Measurements from ENCODE around the gene DPYSL5. TPM values are rescaled to one million over a fixed set of nuclear protein-coding genes. Genes with fewer than 3 reads are reported as not detected.
A peak's percentile ranks its signal among the peaks of the same experiment; 100 is the strongest.

The DPYSL5 gene
- total RNA-seq, 1 experiment from 2014 or later = 4.4 TPM

DNA sequence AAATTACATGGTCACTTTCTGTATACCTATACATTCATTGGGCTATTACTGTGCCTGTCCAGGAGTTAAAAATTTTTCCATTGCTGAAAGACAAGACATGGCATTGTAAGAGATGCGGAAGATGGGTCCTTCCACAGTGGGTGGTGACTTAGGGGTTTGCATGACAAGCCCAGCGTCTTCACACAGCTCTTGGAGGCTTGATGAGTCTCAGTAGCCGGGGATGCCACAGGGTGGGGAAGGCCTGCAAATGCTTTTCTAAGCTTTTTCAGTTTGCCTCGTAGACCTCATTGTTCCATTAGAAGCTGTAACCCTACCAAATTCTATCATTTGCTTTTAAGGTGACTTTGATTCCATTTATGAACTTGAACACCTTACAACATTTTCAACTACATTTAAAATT, 104.4 kb downstream of the DPYSL5 start:
- H3K36me3 ChIP-seq (replicated peaks; ENCODE audit: control insufficient read depth, insufficient read depth, low read length) = no peaks in the 10 kb centered on the region
- DNase-seq = peak; percentile 67
- H3K4me3 ChIP-seq (ENCODE audit: insufficient read depth, low read depth, low read length) = no peak overlapping the region
- H3K27me3 ChIP-seq (ENCODE audit: control insufficient read depth, insufficient read depth, low read length) = no peaks in the 10 kb centered on the region; the same call in 1 of the 2 replicates

DNA sequence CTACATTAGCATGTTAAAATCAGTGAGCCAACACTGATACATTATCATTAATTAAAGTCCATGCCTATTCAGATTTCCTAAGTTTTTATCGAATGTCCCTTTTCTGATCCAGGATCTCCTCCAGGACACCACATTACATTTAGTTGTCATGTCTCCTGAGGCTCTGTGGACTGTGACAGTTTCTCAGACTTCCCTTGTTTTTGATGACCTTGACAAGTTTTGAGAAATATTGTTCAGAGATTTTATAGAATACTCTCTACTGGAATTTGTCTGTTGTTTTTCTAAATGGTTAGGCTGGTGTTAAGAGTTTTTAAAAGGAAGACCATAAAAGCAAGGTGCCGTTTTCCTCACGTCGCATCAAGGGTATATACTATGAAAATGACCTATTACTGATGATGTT, 106.2 kb downstream of the DPYSL5 start:
- H3K27me3 ChIP-seq (ENCODE audit: control insufficient read depth, insufficient read depth, low read length) = no peaks in the 10 kb centered on the region; the same call in 1 of the 2 replicates
- H3K36me3 ChIP-seq (replicated peaks; ENCODE audit: control insufficient read depth, insufficient read depth, low read length) = no peaks in the 10 kb centered on the region
- H3K4me3 ChIP-seq (ENCODE audit: insufficient read depth, low read depth, low read length) = no peak overlapping the region
- no peak for DNase-seq

DNA sequence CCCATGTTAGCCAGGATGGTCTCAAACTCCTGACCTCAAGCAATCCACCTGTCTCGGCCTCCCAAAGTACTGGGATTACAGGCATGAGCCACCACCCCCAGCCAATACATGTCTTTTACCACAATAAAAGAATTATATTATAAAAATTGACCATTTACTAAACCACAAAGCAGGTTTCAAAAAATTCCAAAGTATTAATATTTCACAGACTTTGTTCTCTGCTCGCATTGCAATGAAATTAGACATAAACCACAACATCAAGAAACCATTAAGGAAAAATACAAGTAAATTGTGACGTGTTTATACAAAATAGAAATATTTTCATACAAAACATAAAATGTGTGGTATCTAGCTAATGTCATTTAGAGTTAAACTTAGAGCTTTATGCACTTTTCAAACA, 109.1 kb downstream of the DPYSL5 start:
- Histone ChIP-seq H3K27me3 (ENCODE audit: control insufficient read depth, insufficient read depth, low read length) (no peaks in the 10 kb centered on the region; the same call in 1 of the 2 replicates), H3K36me3 (replicated peaks; ENCODE audit: control insufficient read depth, insufficient read depth, low read length) (no peaks in the 10 kb centered on the region), H3K4me3 (ENCODE audit: insufficient read depth, low read depth, low read length) (no peak overlapping the region)
- no peak for DNase-seq

DNA sequence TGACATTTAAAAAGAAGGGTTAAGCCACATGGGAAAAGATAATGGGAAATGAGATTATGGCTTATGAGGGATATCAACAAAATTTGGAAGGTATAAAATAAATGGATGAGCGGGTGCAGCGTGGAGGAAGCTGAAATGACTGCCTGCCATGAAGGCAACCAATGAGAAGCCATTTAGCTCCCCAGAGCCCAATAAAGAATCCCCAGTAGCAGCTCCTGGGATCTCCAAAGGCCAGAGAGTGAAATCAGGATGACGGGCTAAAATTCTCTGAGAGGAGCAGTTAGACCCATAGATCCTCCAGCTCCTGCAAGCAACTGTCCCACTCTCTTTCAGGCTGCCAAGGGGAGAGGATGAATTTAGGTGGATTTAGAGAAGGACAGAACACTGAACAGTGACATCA, 109.6 kb downstream of the DPYSL5 start:
- Histone ChIP-seq H3K4me3 (ENCODE audit: insufficient read depth, low read depth, low read length) (no peak overlapping the region), H3K36me3 (replicated peaks; ENCODE audit: control insufficient read depth, insufficient read depth, low read length) (no peaks in the 10 kb centered on the region), H3K27me3 (ENCODE audit: control insufficient read depth, insufficient read depth, low read length) (no peaks in the 10 kb centered on the region; the same call in 1 of the 2 replicates)
- DNase-seq = no peak

DNA sequence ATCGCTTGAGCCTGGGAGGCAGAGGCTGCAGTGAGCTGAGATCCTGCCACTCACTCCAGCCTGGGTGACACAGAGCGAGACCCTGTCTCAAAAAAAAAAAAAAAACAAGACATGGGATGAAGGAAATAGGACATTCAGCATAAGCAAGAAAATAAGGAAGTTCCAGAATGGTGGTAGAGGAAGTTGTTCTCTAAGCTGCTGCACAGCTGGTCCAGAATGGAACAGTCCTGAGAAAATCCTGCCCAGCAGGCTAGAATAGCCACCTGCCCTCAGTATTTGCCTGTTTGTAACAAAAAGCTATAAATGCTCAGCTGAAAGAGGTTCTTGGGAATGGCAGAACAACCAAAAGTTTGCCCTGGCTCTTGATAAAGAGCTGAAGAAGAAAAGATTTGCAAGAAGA, 111.4 kb downstream of the DPYSL5 start:
- H3K27me3 ChIP-seq (ENCODE audit: control insufficient read depth, insufficient read depth, low read length) = no peaks in the 10 kb centered on the region; the same call in 1 of the 2 replicates
- no peak overlapping the region for H3K4me3 ChIP-seq (ENCODE audit: insufficient read depth, low read depth, low read length)
- no peaks in the 10 kb centered on the region for H3K36me3 ChIP-seq (replicated peaks; ENCODE audit: control insufficient read depth, insufficient read depth, low read length)
- no peak for DNase-seq

DNA sequence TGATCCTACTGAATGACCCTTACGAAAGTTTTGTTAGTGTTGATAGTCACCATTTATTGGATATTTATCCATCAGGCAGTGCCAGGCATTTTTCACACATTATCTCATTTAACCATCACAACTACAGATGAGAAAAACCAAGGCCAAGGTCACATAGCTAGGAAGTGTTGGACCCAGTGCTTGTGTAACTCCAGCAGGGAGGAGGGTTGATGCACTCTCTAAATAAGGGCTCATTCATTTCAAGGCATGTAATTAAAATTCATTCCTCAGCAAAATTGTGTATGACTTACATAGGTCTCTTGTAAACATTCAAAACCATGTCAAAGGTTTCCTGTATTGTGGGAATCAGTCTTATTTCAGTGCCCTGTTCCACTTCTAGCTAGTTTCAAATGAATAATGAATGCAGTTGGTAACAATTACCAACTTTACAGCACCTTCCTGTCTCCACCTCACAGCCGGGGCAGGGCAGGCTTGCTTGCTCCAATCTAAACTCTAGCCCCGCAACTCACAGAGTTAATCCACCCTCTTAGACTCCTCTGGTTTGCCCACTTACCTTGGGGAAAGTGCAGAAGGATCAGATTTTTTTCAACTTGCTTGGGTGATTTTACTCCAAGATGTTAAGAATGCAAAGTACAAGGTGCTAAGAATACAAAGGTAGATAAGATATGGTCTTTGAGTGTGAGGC, 116.7 kb downstream of the DPYSL5 start:
- H3K27me3 ChIP-seq (ENCODE audit: control insufficient read depth, insufficient read depth, low read length) = peaks cover 12% of the 10 kb centered on the region
- H3K36me3 ChIP-seq (replicated peaks; ENCODE audit: control insufficient read depth, insufficient read depth, low read length) = no peaks in the 10 kb centered on the region
- DNase-seq = no peak
- no peak overlapping the region for H3K4me3 ChIP-seq (ENCODE audit: insufficient read depth, low read depth, low read length)

DNA sequence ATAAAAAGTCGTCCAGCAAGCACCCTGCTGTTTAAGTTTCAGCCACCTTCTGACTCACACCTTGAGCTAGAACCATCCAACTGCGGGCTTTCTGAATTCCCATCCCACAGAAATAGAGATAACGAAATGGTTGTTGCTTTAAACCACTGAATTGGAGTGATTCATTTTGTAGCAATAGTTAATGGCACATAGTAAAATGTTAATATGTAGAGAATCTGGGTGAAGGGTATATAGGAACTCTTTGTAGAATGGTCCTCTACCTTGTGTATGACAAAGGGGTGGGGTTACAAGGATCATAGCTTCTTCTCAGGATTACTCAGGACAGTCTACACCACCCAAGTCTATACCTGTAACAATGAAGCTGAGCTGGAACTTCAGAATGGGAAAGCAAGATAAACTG, 120.1 kb downstream of the DPYSL5 start:
- peaks cover 22% of the 10 kb centered on the region for H3K27me3 ChIP-seq (ENCODE audit: control insufficient read depth, insufficient read depth, low read length)

DNA sequence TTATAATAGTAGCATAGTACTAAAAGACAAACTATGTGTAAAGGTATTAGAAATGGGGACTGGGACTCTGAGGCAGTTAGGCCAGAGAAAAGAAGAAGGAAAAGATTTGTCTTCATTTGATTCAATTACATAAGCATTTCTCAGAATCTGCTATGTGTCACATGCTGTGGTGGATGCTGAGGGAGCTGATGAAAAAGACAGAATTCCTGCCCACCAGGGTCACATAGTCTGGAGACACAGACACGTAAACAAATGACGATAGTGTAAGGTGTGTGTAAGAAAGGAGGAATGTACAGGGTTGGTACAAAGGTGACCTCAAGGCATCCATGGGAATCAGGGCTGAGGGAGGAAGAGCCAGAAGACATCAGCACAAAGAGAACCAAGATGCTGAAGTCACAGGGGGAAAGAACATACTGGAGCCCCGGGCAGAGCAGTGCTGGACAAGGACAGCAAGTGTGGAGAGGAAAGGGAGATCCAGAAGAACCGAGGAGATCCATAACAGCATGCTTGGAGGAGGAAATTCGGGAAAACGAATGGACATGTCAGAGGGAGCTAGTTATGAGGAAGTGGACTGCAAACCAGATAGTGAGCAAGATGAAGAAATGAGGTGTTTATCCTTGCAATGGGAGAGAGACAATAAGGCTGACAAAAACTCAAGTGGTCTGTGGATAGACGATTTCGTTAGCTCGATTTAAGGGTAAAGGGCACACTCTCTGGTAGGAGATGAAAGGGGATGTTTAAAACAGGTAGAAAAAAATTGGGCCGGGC, 121.3 kb downstream of the DPYSL5 start:
- no peaks in the 10 kb centered on the region for H3K36me3 ChIP-seq (replicated peaks; ENCODE audit: control insufficient read depth, insufficient read depth, low read length)
- peaks cover 22% of the 10 kb centered on the region for H3K27me3 ChIP-seq (ENCODE audit: control insufficient read depth, insufficient read depth, low read length)
- no peak for DNase-seq
- H3K4me3 ChIP-seq (ENCODE audit: insufficient read depth, low read depth, low read length) = no peak overlapping the region

More for the DNA sequence above, 120.1 kb downstream of the DPYSL5 start:
- no peak for DNase-seq
- no peaks in the 10 kb centered on the region for H3K36me3 ChIP-seq (replicated peaks; ENCODE audit: control insufficient read depth, insufficient read depth, low read length)
- no peak overlapping the region for H3K4me3 ChIP-seq (ENCODE audit: insufficient read depth, low read depth, low read length)

DNA sequence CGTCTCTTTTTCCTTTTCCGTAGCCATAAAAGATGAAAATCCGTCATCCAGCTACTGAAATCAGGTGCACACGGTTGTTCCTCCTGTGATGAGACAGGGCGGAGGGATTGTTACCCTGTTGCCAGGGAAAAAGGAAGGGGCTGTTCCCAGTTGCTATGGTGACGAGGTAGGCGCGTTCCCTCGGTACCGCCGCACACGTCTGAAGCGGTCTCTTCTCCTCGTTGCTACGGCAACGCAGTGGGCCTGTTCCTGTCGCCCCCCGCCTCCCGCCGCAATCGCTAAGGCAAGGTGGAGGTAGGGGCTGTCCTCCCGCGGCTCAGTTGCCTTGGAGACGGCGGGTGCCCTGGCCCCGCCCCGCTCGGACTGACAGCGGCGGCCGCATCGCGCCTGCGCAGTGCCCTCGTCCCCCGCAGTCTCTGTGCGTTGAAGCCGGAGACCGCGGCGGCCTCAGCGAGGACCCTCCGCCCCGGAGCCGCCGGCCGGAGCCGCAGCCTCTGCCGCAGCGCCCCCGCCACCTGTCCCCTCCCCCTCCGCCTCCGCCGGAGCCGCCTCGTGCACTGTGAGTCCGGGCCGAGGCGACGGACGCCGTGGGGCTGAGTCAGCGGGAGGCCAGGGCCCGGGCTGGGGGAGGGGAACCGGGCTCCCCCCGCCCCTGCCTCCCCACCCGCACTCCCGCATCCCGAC, 122.5 kb downstream of the DPYSL5 start, which contains the start of gene MAPRE3:
MAPRE3 (plus strand) TSS at position 394 of the 684 bp plus-strand sequence. CDS start 51,582 bp downstream, outside the sequence.
- H3K4me3 ChIP-seq (ENCODE audit: insufficient read depth, low read depth, low read length) = peak within 1 kb of the TSS; percentile 60
- no peaks in the 10 kb centered on the region for H3K36me3 ChIP-seq (replicated peaks; ENCODE audit: control insufficient read depth, insufficient read depth, low read length)
- DNase-seq = peak; percentile 98
- peaks cover 22% of the 10 kb centered on the region for H3K27me3 ChIP-seq (ENCODE audit: control insufficient read depth, insufficient read depth, low read length)

DNA sequence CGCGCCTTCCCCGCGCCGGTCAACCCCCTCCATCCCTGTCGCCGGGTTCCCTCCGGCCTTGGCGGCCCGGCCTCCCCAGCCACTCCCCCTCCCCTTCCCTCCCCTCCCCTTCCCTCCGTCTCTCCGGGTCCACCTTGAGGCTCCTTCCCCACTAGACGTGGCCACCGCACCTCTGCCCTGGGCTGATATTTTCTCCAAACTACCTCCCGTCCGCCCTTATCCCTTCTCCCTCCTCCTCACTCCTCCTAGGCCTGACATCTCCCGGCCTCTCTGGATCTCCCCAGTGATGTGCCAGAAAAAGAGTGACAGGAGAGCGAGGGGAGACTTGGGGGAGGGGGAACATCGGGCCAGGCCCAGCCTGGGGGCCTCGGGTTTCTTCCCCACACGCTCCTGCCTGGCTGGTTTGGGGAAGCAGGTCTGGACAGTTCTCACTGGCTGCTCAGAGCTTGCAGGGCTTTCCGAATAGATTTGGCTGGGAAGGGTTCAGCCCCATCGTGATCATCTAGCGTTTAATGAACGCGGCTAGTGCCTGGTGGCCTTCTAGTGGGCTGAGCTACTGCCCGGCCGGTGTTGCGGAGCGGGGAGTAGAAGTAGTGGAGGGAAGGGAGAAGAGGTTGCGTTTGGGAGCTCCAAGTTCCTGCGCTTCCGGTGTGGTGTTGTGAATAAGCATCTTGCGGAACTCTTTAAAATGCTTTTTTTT, 123.1 kb downstream of the DPYSL5 start:
- Histone ChIP-seq H3K36me3 (replicated peaks; ENCODE audit: control insufficient read depth, insufficient read depth, low read length) (no peaks in the 10 kb centered on the region), H3K27me3 (ENCODE audit: control insufficient read depth, insufficient read depth, low read length) (peaks cover 22% of the 10 kb centered on the region), H3K4me3 (ENCODE audit: insufficient read depth, low read depth, low read length) (peak overlapping the region; percentile 60)
- no peak for DNase-seq

DNA sequence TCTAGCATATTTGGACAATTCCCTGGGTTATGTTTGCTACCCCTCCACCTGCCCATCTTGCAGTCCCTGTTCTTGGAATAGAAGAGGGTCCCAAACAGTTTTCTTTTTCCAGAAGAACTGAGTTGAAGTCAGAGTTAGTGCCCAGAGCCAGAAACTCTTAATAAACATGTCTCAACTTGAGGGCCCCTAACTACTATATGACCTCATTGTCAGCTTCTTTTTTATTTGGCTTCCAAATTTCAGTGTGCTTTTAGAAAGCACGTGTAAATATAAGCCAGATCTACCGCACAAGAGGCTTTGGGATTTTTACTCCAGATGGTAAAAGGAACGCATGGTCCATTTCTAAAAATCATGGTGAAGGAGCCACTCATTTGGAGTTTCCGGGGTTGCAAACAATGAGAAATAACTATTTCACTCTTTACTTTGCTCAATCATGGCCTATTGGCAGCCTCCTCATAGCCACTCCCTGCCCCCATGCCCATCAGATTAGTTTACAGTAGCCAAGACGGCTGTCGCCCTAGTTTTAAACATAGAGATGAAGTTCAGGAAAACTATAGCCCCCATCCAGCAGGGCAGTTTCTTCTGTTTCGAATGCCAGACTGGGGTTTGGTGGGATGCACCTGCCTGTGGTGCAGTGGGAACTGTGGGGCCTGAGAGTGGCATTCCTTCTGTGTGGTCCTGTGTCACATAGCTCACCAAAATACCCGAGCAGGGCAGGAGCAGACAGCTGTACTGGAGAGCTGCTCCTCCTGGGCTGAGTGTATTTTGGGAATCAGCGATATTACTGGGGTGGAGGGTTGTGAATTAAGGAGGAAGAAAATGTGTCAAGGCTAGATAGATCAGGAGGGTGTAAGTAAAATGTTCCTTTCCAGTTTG, 124.2 kb downstream of the DPYSL5 start:
- no peak for DNase-seq
- Histone ChIP-seq H3K27me3 (ENCODE audit: control insufficient read depth, insufficient read depth, low read length) (peaks cover 22% of the 10 kb centered on the region), H3K36me3 (replicated peaks; ENCODE audit: control insufficient read depth, insufficient read depth, low read length) (no peaks in the 10 kb centered on the region), H3K4me3 (ENCODE audit: insufficient read depth, low read depth, low read length) (no peak overlapping the region; the same call in 1 of the 2 replicates)

DNA sequence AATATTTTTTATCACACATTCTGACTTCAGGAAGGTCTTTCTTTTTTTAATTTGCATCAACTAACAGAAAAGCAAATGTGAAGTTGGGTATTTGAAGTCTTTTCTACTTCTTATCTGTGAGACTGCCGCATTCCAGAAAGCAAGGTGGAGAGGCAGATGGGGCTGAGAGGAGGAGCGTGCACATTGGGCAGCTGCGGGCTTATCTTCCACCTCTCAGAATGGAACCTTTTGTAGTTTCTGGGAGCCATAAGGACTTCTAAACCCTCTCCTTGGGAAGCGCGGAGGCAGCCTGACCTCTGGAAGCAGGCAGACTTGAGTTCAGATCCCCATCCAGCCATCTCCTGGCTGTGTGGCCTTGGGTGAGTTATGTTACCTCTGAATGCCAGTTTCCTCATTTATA, 126.4 kb downstream of the DPYSL5 start:
- Histone ChIP-seq H3K36me3 (replicated peaks; ENCODE audit: control insufficient read depth, insufficient read depth, low read length) (no peaks in the 10 kb centered on the region), H3K4me3 (ENCODE audit: insufficient read depth, low read depth, low read length) (no peak overlapping the region), H3K27me3 (ENCODE audit: control insufficient read depth, insufficient read depth, low read length) (peaks cover 13% of the 10 kb centered on the region)
- DNase-seq = peak; percentile 45

DNA sequence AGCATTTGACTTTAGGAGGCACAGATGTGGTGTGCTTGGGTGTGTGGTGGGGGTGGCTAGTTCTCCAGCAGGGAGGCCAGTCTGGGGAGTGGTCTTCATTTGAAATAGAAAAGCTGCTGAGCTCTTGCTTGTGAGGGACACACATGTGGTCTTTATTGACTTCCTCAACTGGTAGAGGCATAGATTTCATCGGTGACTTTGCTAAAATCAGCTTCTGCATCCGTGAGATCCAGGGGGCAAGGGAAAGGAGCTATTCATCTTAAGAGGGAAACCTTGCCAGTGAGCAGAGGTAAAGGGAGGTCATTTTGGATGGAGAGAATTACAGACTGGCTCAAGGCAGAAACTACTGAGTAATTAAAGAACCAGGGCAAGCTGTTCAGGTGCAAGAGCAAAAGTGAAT, 127.2 kb downstream of the DPYSL5 start:
- no peaks in the 10 kb centered on the region for H3K36me3 ChIP-seq (replicated peaks; ENCODE audit: control insufficient read depth, insufficient read depth, low read length)
- DNase-seq = peak; percentile 48
- no peak overlapping the region for H3K4me3 ChIP-seq (ENCODE audit: insufficient read depth, low read depth, low read length)

More for the DNA sequence above, 127.2 kb downstream of the DPYSL5 start:
- peaks cover 9% of the 10 kb centered on the region for H3K27me3 ChIP-seq (ENCODE audit: control insufficient read depth, insufficient read depth, low read length)

Data from H7 (cell line).